HG03520 (cell line): ENCODE measurements around the gene IL17RA.

Source experiments
- ATAC-seq: cut with Tn5 transposase; IDR thresholded peaks from one replicate; pipeline ENCODE4 v1.9.1; 2021; ENCODE audit warnings: mild to moderate bottlenecking, moderate library complexity; ENCODE audit not compliant: unreplicated experiment

Gene IL17RA

GRCh38 chr22:17152971-17153370 lies 68.2 kb downstream of the IL17RA start:
- no peak for ATAC-seq

- ATAC-seq = no peak
These were observed 71.1 kb downstream of the IL17RA start for GRCh38 chr22:17155941-17156340.

- no peak for ATAC-seq
These were observed 72.9 kb downstream of the IL17RA start for GRCh38 chr22:17157714-17158113.

- no peak for ATAC-seq
These were observed 73.4 kb downstream of the IL17RA start for GRCh38 chr22:17158176-17158567.

- ATAC-seq = peak; percentile 67
These were observed 74.0 kb downstream of the IL17RA start, which contains the start of gene HDHD5 for GRCh38 chr22:17158568-17159503. Gene HDHD5 (minus strand): TSS chr22:17159277. CDS start chr22:17159251, 26 bp downstream.

- no peak for ATAC-seq
These were observed 74.7 kb downstream of the IL17RA start for GRCh38 chr22:17159504-17159951.

GRCh38 chr22:17161991-17162390 lies 77.2 kb downstream of the IL17RA start:
- ATAC-seq = no peak

GRCh38 chr22:17162731-17163130 lies 77.9 kb downstream of the IL17RA start:
- ATAC-seq = no peak

- ATAC-seq = no peak
These were observed 79.7 kb downstream of the IL17RA start for GRCh38 chr22:17164392-17165024.
